ENCODE results near the gene SEMA6B.

Gene SEMA6B

GRCh38 chr19:4523306-4524110, 36.0 kb downstream of the SEMA6B start:
- DNase-seq, result no peak

GRCh38 chr19:4522291-4523002, 37.0 kb downstream of the SEMA6B start:
- DNase-seq, result no peak

- no peak for DNase-seq
Measured at GRCh38 chr19:4521888-4522242, 37.6 kb downstream of the SEMA6B start.

- no peak for DNase-seq
Measured at GRCh38 chr19:4521170-4521887, 38.2 kb downstream of the SEMA6B start.

GRCh38 chr19:4519521-4520277, 39.8 kb downstream of the SEMA6B start:
- DNase-seq, result no peak

- no peak for DNase-seq
Measured at GRCh38 chr19:4519172-4519496, 40.4 kb downstream of the SEMA6B start.

- no peak for DNase-seq
Measured at GRCh38 chr19:4518345-4519171, 40.9 kb downstream of the SEMA6B start, which contains the start of gene PLIN4. TSS of gene PLIN4 (minus strand) at chr19:4518486. CDS start at chr19:4518272, 214 bp downstream.

GRCh38 chr19:4517451-4518057, 41.9 kb downstream of the SEMA6B start:
- no peak for DNase-seq

- no peak for DNase-seq
Measured at GRCh38 chr19:4516939-4517300, 42.6 kb downstream of the SEMA6B start.

GRCh38 chr19:4516199-4516938, 43.1 kb downstream of the SEMA6B start:
- DNase-seq, result no peak

GRCh38 chr19:4515732-4516131, 43.8 kb downstream of the SEMA6B start:
- no peak for DNase-seq

GRCh38 chr19:4513248-4513647, 46.2 kb downstream of the SEMA6B start:
- DNase-seq, result no peak

GRCh38 chr19:4512070-4512469, 47.4 kb downstream of the SEMA6B start:
- DNase-seq, result no peak

- no peak for DNase-seq
Measured at GRCh38 chr19:4511300-4512054, 48.0 kb downstream of the SEMA6B start.

GRCh38 chr19:4510435-4511255, 48.8 kb downstream of the SEMA6B start:
- no peak for DNase-seq

GRCh38 chr19:4508698-4509097, 50.8 kb downstream of the SEMA6B start:
- DNase-seq, result no peak

GRCh38 chr19:4507804-4508203, 51.7 kb downstream of the SEMA6B start:
- no peak for DNase-seq

GRCh38 chr19:4507150-4507452, 52.4 kb downstream of the SEMA6B start:
- no peak for DNase-seq

GRCh38 chr19:4506449-4507149, 52.9 kb downstream of the SEMA6B start:
- DNase-seq, result no peak

Data from activated CD8-positive, alpha-beta memory T cell treated with anti-CD3 and anti-CD28 coated beads for 24 hours (primary cell).